Esophagus muscularis mucosa (tissue), 4 donors: ENCODE data around the gene FBXL4. TPM values are rescaled to one million over a fixed set of nuclear protein-coding genes. Genes with fewer than 3 reads are reported as not detected.

Experiments used
- DNase-seq: peaks from one replicate; pipeline ENCODE4 v3.0.0-alpha.2; 2017; ENCODE audit errors: extremely low spot score
- H3K27ac ChIP-seq, 4 donors: fragments of 200-600 bp; sonication (generic); replicated peaks in 1 of 4; 1 replicate in 3 of 4; 2 replicates in 1 of 4; pipeline ENCODE4 v1.5.1; 2016 to 2019; ENCODE audit warnings: mild to moderate bottlenecking in 1 of 4
- H3K27me3 ChIP-seq, 4 donors: fragments of 200-600 bp; sonication (generic); one replicate each; pipeline versions ENCODE4 v1.5.1 to v1.6.0; 2016 to 2019
- H3K36me3 ChIP-seq, 4 donors: fragments of 200-600 bp; sonication (generic); one replicate each; pipeline ENCODE4 v1.5.1; 2016 to 2019
- H3K4me1 ChIP-seq, 4 donors: fragments of 200-600 bp; sonication (generic); one replicate each; pipeline ENCODE4 v1.5.1; 2016 to 2019
- H3K4me3 ChIP-seq, 4 donors: fragments of 200-600 bp; sonication (generic); 1 replicate in 2 of 4; 2 replicates in 2 of 4; pipeline ENCODE4 v1.5.1; 2016 to 2019; ENCODE audit warnings: mild to moderate bottlenecking in 4 of 4, moderate library complexity in 1 of 4
- H3K9me3 ChIP-seq, 4 donors: fragments of 200-600 bp; sonication (generic); 1 replicate in 3 of 4; 2 replicates in 1 of 4; pipeline ENCODE4 v1.5.1; 2016 to 2019
- EP300 ChIP-seq: sonication (generic); formaldehyde crosslinking; IDR thresholded peaks from one replicate; pipeline ENCODE4 v1.6.1; 2017; ENCODE audit warnings: antibody characterized with exemption
- POLR2A ChIP-seq: fragments of 450-650 bp; IDR thresholded peaks from one replicate; pipeline ENCODE4 v1.6.1; 2017; ENCODE audit warnings: antibody characterized with exemption, moderate library complexity, mild to moderate bottlenecking, low read depth
- POLR2AphosphoS5 ChIP-seq, 2 donors: sonication (generic); formaldehyde crosslinking; IDR thresholded peaks; one replicate each; pipeline ENCODE4 v1.6.1; 2017; ENCODE audit warnings: antibody characterized with exemption in 2 of 2
- WGBS: methylation state at CpG from one replicate; pipeline ENCODE4 v1.1.5; 2018; 5-methylcytosine and 5-hydroxymethylcytosine counted together
- intact Hi-C: fragments of 100-400 bp; cut with DNase I; formaldehyde crosslinking; loops from one replicate; pipeline ENCODE4 v1.15.1; 2023
- total RNA-seq, 4 donors: library from RNA; depleted of rRNA; stranded (reverse); fragments of >200 nt; gene quantifications; one replicate each; pipeline versions ENCODE4 v1.1.0 to v1.2.1, GENCODE V29; 2016
- TF ChIP-seq, protein P1 (sequence below), 3 experiments: fragments of 200-600 bp in 2 of 3; fragments of 450-650 bp in 1 of 3; sonication (generic) in 2 of 3; IDR thresholded peaks; one replicate each; pipeline ENCODE4 v1.5.1; 2017 to 2019; ENCODE audit warnings: antibody characterized with exemption in 3 of 3, mild to moderate bottlenecking in 2 of 3, moderate library complexity in 1 of 3

Gene FBXL4
- total RNA-seq, 4 donors from 2014 or later, result 11.8 to 17.8 (median 15.6) TPM

DNA sequence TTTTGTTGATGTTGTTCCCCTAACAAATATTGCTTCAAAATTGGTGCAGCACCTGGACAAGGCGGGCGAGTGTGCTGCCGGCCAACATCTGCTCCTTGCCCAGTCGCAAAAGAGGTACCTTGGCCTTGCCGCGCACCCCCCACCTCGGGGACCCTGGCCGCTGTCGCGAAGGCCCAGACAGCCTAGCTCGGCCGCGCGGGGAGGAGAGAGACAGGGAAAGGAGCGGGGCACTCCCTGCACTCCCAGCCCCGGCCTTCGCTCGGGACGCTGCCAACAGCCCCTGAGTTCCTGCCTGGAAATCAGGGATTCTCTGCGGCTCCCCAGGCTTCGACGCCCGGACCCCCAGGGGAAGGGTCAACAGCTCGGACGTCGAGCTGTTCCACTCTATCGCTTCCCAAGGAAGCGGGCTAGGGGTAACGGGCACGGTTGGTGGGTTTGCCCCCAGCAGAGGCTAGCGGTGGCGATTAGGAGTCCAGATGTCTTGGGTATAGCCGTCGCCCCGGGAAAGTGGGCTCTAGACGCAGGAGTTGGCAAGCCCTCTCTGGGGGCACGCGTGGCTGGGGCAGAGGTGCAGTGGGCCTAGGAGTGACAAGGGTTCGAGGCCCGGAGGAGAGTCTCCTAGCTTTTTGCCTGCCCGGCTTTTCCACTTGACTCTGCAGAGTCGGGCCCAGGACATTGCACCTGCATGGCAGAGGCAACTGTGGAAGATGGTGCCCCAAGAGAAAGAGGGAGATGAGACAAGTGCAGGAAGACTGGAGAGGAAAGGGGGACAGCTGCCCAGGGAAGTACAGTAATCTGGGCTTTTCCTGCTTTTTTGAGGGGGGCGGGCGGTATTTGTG lies 105.2 kb downstream of the FBXL4 start:
- 17% methylated on average over 7 of the region's 44 CpGs for WGBS
- Histone ChIP-seq H3K4me3 (no peak overlapping the region), H3K27ac (no peak overlapping the region), H3K27me3 (peaks cover 4 to 100% (median 91%) of the 10 kb centered on the region in 4 donors), H3K4me1 (peaks cover 19 to 44% (median 31%) of the 10 kb centered on the region in 4 donors), H3K36me3 (no peaks in the 10 kb centered on the region), H3K9me3 (no peaks in the 10 kb centered on the region)
- intact Hi-C loops, result no loop called here
- no peak for DNase-seq
- no peak for TF ChIP-seq POLR2A
- no peak for TF ChIP-seq POLR2AphosphoS5 (IDR thresholded peaks at IDR 0.05)
- TF ChIP-seq, protein P1, sequence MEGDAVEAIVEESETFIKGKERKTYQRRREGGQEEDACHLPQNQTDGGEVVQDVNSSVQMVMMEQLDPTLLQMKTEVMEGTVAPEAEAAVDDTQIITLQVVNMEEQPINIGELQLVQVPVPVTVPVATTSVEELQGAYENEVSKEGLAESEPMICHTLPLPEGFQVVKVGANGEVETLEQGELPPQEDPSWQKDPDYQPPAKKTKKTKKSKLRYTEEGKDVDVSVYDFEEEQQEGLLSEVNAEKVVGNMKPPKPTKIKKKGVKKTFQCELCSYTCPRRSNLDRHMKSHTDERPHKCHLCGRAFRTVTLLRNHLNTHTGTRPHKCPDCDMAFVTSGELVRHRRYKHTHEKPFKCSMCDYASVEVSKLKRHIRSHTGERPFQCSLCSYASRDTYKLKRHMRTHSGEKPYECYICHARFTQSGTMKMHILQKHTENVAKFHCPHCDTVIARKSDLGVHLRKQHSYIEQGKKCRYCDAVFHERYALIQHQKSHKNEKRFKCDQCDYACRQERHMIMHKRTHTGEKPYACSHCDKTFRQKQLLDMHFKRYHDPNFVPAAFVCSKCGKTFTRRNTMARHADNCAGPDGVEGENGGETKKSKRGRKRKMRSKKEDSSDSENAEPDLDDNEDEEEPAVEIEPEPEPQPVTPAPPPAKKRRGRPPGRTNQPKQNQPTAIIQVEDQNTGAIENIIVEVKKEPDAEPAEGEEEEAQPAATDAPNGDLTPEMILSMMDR (IDR thresholded peaks at IDR 0.05), result no peak
- no peak for TF ChIP-seq EP300

DNA sequence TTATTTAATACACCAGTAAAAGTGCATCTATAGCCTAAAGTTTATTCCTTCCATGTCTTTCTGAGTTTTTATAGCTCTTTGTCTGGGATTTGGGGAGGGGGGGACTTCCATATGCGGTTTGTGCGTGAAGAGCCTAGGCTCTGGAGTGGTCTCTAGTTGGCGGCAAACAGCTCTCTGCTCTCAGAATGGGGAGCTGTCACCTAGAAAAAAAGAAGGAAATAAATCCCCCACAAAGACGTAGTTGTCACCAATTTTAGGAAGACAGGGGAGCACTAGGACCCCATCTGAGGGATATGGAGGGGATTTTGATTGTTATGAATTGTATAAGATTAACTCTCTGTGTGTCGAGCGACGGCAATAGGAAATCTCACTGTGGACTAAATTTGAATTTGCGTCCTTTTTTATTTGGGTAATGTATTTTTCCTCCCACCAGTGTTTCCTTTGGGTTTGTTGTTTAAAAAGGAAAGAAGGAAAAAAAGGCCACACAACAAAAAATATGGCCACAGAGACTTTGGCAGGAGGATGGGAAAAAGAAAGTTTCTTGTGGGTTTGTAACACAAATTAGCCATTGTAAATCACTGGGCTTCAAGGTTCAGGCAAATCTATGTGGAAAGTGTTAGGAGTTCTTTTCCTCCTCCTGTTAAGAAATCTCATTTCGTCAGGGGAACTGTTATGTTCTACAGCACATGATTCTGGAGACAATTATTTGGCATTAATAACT lies 106.0 kb downstream of the FBXL4 start:
- Histone ChIP-seq H3K27me3 (peaks cover 4 to 100% (median 91%) of the 10 kb centered on the region in 4 donors), H3K4me1 (peaks cover 19 to 39% (median 30%) of the 10 kb centered on the region in 4 donors), H3K4me3 (no peak overlapping the region), H3K27ac (no peak overlapping the region), H3K9me3 (no peaks in the 10 kb centered on the region), H3K36me3 (no peaks in the 10 kb centered on the region)
- no peak for DNase-seq
- 28% methylated on average over 9 of the region's 9 CpGs for WGBS
- intact Hi-C loops, result no loop called here
- TF ChIP-seq EP300 (no peak), POLR2AphosphoS5 (IDR thresholded peaks at IDR 0.05) (no peak), POLR2A (no peak)
- TF ChIP-seq, protein P1 (IDR thresholded peaks at IDR 0.05), result no peak

DNA sequence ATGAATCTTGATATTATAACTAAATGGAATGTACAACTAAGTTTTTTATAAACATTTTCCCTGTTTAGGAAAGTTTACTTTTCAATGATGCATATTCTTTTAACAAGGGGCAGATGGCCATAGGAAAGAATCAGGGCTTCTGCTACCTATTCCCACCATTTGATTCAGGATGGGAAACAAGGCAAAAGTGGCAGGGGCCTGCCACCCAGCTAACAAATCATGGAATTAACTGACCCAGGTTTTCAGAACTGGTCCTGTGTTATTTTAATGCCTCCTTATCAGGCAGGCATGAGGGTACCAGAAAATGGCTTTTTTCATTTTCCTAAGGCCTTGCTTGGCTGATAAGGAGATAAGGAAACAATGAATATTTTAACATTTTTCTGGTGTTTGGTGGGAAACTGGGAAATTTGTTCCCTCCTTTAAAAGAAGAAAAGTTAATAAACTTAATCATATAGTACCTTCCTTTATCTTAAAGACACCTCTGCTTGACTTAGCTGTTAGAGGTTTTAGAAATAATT lies 106.7 kb downstream of the FBXL4 start:
- H3K4me1 ChIP-seq, result peaks cover 20 to 40% (median 33%) of the 10 kb centered on the region in 4 donors
- TF ChIP-seq EP300 (no peak), POLR2A (no peak), POLR2AphosphoS5 (IDR thresholded peaks at IDR 0.05) (no peak)
- TF ChIP-seq, protein P1 (IDR thresholded peaks at IDR 0.05), result no peak
- intact Hi-C loops, result no loop called here
- peaks cover 4 to 100% (median 91%) of the 10 kb centered on the region in 4 donors for H3K27me3 ChIP-seq
- H3K36me3 ChIP-seq, result no peaks in the 10 kb centered on the region
- no peak overlapping the region for H3K4me3 ChIP-seq
- no peaks in the 10 kb centered on the region for H3K9me3 ChIP-seq
- DNase-seq, result no peak
- no peak overlapping the region for H3K27ac ChIP-seq

DNA sequence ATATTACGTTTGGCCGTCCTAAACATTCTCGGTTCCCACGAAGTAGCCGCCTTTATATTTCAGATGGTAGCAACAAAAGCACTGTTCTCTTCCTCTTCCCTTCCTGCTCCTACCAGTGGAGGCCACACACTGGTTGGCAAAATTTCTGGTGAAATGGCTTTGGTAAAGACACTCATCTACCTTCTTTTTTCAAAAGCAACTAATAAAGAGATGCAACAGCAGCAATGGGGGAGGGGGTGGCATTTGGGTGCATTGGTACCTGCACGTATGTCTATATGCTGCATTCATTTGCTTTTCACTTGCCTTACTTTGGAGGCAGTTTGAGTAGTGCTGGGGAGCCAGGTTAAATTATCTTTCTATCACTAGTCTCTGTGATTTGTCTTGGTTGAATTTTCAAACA lies 107.4 kb downstream of the FBXL4 start:
- peaks cover 4 to 100% (median 94%) of the 10 kb centered on the region in 4 donors for H3K27me3 ChIP-seq
- no peak for DNase-seq
- no peak overlapping the region for H3K27ac ChIP-seq
- peaks cover 24 to 41% (median 34%) of the 10 kb centered on the region in 4 donors for H3K4me1 ChIP-seq
- H3K9me3 ChIP-seq, result no peaks in the 10 kb centered on the region
- no peaks in the 10 kb centered on the region for H3K36me3 ChIP-seq
- 51% methylated on average over 6 of the region's 6 CpGs for WGBS
- TF ChIP-seq POLR2AphosphoS5 (IDR thresholded peaks at IDR 0.05), result no peak
- TF ChIP-seq, protein P1 (IDR thresholded peaks at IDR 0.05), result no peak
- no peak for TF ChIP-seq EP300
- no peak for TF ChIP-seq POLR2A
- intact Hi-C loops, result no loop called here
- H3K4me3 ChIP-seq, result no peak overlapping the region
